Kidney epithelial cell (primary cell): ENCODE data around the gene DHRSX. TPM values are rescaled to one million over a fixed set of nuclear protein-coding genes. Genes with fewer than 3 reads are reported as not detected.
"Not testable (repeated sequence)": the region's sequence is repeated elsewhere in the genome, so short reads cannot be mapped to it uniquely, and the experiment has no call there.

ENCODE experiments used
- DNase-seq: peaks from one replicate; pipeline ENCODE4 v3.0.0-alpha.2; 2010; ENCODE audit warnings: low read depth
- H3K27me3 ChIP-seq: 2 replicates; pipeline ENCODE4 v1.6.0; 2011; ENCODE audit warnings: low read length; ENCODE audit not compliant: control insufficient read depth, insufficient read depth
- H3K36me3 ChIP-seq: 2 replicates; pipeline ENCODE4 v1.5.1; 2011; ENCODE audit warnings: low read length; ENCODE audit not compliant: control insufficient read depth, insufficient read depth
- H3K4me3 ChIP-seq: 2 replicates; pipeline ENCODE4 v1.5.1; 2011; ENCODE audit warnings: low read depth, mild to moderate bottlenecking, control low read depth, low read length
- CTCF ChIP-seq: IDR thresholded peaks from 2 replicates; pipeline ENCODE4 v1.5.1; 2011; ENCODE audit warnings: mild to moderate bottlenecking, moderate library complexity, low read length, control low read depth, inconsistent platforms; ENCODE audit not compliant: insufficient read depth, poor library complexity, severe bottlenecking
- total RNA-seq: library from RNA; depleted of rRNA; stranded (reverse); fragments of >200 nt; gene quantifications from 2 replicates; pipeline ENCODE4 v1.2.3, GENCODE V29; 2015

Gene DHRSX
- total RNA-seq, 1 donor from 2014 or later, result 31.2 TPM

GRCh38 chrX:2457289-2458133 is 43.3 kb downstream of the DHRSX start:
- DNase-seq, result no peak
- Histone ChIP-seq H3K36me3 (peaks cover 1% of the 10 kb centered on the region), H3K27me3 (no peaks in the 10 kb centered on the region), H3K4me3 (no peak overlapping the region)
- no peak for TF ChIP-seq CTCF

GRCh38 chrX:2456091-2456490 is 44.7 kb downstream of the DHRSX start:
- not testable (repeated sequence) for H3K36me3 ChIP-seq, H3K4me3 ChIP-seq, H3K27me3 ChIP-seq, DNase-seq

GRCh38 chrX:2454620-2455019 is 46.2 kb downstream of the DHRSX start:
- H3K36me3 ChIP-seq, H3K27me3 ChIP-seq, DNase-seq, H3K4me3 ChIP-seq: not testable (repeated sequence)

- TF ChIP-seq CTCF, result no peak
- Histone ChIP-seq H3K27me3 (no peaks in the 10 kb centered on the region), H3K36me3 (peaks cover 1% of the 10 kb centered on the region), H3K4me3 (no peak overlapping the region)
- no peak for DNase-seq
Observed at GRCh38 chrX:2452799-2453198, 48.0 kb downstream of the DHRSX start.

GRCh38 chrX:2452317-2452784 is 48.4 kb downstream of the DHRSX start:
- Histone ChIP-seq H3K36me3 (peaks cover 1% of the 10 kb centered on the region), H3K4me3 (no peak overlapping the region), H3K27me3 (no peaks in the 10 kb centered on the region)
- TF ChIP-seq CTCF, result no peak
- DNase-seq, result no peak

- TF ChIP-seq CTCF, result no peak
- Histone ChIP-seq H3K4me3 (no peak overlapping the region), H3K27me3 (no peaks in the 10 kb centered on the region), H3K36me3 (peaks cover 1% of the 10 kb centered on the region)
- DNase-seq, result no peak
Observed at GRCh38 chrX:2451501-2452316, 49.1 kb downstream of the DHRSX start.
